NCI-H748 (cell line): Measurements from ENCODE around the gene CXCL9.
A peak's percentile ranks its signal among the peaks of the same experiment; 100 is the strongest.
"Not testable (repeated sequence)": the region's sequence is repeated elsewhere in the genome, so short reads cannot be mapped to it uniquely, and the experiment has no call there.

Source experiments
- DNase-seq: peaks from one replicate; lab custom pipeline; 2025; ENCODE audit not compliant: unreplicated experiment; lab: John Stamatoyannopoulos, UW

CXCL9 gene

DNA sequence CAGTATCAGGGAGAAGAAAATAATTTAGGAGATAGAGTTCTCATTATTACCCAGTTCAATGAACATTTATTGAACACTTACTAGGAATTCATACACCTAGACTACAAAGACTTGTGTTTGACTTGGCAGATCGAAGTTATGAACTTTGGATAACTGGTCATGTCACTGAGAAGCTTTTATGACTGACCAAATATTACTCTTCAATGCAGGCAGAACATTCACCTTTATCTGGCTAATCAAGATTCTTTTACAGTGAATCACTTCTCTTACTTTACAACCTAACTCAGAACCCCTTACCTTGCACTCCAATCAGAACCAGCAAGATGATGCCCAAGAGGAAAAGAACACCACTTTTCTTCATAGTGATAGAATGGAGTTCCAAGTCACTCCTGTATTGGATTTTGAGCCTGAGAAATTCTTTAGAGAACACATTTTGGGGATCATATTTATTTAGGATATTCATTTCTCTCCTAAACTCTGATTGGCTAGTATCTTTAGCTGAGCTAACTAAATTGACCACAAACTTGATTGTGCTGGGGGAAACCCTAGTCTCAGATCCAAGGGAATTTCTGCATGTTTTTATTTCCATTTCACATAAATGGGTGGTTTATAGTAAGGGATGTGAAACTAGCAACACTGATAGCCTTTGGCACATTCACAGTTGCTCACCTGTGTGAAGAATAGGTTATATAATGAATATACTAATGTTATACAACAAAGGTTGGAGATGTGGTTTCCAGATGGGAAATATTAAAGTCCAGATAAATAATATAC is at the start of gene CXCL9:
Gene CXCL9 (minus strand): TSS at position 421 of the 774 bp plus-strand sequence. CDS start 60 bp downstream, at position 361.
- no peak for DNase-seq

GRCh38 chr4:76055421-76055820 is 48.1 kb upstream of the CXCL9 start:
- DNase-seq: no peak

DNA sequence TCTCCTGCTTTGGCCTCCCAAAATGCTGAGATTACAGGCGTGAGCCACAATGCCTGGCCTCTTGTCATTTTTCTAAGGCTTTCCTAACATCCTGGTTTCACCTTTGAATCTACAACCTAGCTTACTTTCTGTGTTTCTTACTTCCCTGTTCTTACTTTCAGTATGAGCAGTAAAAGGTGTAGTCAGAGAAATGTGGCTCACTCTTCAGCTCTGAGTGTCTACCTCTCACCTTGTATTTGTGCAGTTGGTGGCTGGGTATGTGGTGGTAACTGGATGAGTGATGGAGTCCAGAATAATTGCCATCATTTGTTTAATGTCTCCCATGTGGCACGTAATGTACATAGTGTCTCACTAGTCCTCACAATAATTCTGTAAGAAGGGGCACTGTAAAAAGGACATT is 47.7 kb upstream of the CXCL9 start:
- DNase-seq: no peak

DNA sequence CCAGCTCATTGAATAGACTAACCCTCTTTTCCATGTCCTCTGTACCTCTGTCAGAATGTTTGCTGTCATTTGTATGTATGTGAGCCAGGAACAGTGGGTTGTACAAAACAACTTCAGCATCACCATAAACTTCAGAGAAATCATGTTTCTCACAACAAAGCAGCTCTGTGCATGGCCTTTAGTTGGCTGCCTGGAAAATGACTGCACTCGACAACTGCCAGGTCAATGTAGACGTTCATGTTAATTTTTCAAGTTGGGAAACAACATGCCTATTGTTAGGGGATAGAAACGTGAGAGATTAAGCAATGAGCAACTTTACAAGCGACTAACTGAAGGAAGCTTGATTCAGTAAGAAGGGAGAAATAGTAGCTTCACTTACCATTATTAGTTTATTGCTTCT is 46.4 kb upstream of the CXCL9 start:
- DNase-seq: no peak

DNA sequence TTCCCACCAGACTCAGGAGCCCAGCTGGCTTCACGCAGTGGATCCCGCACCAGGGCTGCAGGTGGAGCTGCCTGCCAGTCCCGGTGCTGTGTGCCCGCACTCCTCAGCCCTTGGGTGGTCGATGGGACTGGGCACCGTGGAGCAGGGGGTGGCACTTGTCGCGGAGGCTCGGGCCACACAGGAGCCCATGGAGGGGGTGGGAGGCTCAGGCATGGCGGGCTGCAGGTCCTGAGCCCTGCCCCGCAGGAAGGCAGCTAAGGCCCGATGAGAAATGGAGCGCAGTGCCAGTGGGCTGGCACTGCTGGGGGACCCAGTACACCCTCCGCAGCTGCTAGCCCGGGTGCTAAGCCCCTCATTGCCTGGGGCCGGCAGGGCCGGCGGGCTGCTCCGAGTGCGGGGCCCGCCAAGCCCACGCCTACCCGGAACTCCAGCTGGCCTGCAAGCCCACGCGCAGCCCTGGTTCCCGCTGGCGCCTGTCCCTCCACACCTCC is 43.3 kb upstream of the CXCL9 start:
- DNase-seq: not testable (repeated sequence)

GRCh38 chr4:76049860-76050416 is 42.6 kb upstream of the CXCL9 start:
- DNase-seq: not testable (repeated sequence)

DNA sequence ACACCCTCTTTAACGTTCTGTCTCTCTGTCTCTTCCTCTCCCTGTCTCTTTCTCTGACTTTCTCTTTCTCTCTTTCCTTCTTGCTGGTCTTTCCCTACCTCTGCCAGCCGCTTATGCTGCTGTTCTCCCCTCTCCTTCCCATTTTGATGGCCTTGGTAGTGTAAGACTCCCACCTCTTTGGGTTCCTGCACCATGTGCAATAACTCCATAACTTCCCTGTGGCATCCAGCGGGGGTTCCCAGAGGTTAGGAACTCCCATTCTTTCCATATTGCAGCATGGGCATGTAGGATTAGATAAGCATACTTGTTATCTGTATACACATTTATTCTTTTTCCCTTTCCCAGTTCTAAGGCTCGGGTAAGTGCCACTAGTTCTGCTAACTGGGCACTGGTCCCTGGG is 37.4 kb upstream of the CXCL9 start:
- DNase-seq: not testable (repeated sequence)

- DNase-seq: not testable (repeated sequence)
Measured at GRCh38 chr4:76043306-76043705, 36.0 kb upstream of the CXCL9 start.

- DNase-seq: peak; percentile 3
Measured at GRCh38 chr4:76042241-76042998, 35.1 kb upstream of the CXCL9 start.

GRCh38 chr4:76036855-76037254 is 29.5 kb upstream of the CXCL9 start:
- no peak for DNase-seq

DNA sequence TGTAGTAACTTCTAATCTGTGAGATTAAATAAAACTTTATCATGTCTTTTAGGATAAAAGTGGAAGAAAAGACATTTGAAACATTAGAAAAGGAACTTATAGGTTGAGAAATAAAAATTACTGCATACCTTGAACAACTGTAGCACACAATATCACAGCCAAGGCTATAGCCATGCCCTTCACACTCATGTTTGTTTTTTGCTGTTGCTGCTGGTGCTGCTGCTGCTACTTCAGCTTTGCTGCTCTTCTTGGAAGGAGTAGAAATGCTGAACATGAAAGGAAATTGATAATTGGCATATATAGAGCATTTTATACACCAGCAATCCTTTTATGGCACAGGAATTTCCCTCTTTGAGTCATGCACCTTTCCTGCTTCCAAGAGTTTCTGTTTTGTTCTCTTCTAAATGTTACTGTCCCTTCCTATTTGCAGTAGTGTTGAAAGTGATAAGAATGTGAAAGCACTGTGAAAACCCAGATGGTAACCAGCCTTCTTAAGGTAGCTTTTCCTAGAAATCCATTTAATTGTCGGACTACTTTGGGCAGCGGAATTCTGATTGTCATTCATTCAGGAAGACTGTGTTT is 28.6 kb upstream of the CXCL9 start, which contains the start of gene CXCL11:
Gene CXCL11 (minus strand): TSS at position 272 of the 582 bp plus-strand sequence. CDS start 83 bp downstream, at position 189.
- DNase-seq: no peak

- DNase-seq: no peak
Measured at GRCh38 chr4:76035141-76035540, 27.8 kb upstream of the CXCL9 start.

GRCh38 chr4:76029300-76029699 is 22.0 kb upstream of the CXCL9 start:
- DNase-seq: no peak

- DNase-seq: peak; percentile 47
Measured at GRCh38 chr4:76028350-76028765, 21.0 kb upstream of the CXCL9 start.

DNA sequence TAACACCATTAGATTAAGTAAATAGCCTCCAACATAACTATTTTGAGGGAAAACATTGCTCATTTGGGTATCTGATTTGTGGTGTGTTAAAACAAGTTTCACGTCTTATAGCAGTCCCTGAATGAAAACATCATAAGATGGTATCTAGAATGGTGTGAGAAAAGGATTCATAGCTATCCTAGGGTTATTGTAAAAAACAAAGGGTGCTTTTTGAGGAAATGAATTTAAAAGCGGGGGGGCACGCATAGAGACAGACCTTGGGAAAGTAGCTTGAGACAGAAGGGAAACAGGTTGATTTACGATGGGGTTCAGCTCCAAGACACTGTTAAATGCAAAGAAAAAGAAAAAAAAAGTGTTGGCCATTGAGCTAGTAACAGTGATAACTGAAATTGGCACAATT is 16.8 kb upstream of the CXCL9 start:
- DNase-seq: no peak

DNA sequence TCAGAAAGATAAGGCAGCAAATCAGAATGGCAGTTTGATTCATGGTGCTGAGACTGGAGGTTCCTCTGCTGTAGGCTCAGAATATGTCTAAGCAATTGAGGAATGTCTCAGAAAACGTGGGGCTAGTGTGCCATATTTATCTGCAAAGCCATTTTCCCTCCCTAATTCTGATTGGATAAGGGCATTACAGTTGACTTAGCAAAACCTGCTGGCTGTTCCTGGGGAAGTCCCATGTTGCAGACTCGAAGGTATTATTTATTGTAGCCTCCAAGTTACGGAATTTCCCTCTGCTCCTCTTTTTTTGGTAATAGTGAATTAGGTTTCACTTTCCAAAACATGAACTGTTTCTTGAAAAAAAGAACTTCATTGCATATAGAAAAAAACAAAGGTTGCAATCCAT is 16.1 kb upstream of the CXCL9 start, which contains the start of gene CXCL10:
Gene CXCL10 (minus strand): TSS at position 109 of the 400 bp plus-strand sequence. CDS start 66 bp downstream, at position 43.
- no peak for DNase-seq

GRCh38 chr4:76022677-76023076 is 15.4 kb upstream of the CXCL9 start:
- DNase-seq: no peak

- DNase-seq: no peak
Measured at GRCh38 chr4:76022031-76022430, 14.7 kb upstream of the CXCL9 start.

DNA sequence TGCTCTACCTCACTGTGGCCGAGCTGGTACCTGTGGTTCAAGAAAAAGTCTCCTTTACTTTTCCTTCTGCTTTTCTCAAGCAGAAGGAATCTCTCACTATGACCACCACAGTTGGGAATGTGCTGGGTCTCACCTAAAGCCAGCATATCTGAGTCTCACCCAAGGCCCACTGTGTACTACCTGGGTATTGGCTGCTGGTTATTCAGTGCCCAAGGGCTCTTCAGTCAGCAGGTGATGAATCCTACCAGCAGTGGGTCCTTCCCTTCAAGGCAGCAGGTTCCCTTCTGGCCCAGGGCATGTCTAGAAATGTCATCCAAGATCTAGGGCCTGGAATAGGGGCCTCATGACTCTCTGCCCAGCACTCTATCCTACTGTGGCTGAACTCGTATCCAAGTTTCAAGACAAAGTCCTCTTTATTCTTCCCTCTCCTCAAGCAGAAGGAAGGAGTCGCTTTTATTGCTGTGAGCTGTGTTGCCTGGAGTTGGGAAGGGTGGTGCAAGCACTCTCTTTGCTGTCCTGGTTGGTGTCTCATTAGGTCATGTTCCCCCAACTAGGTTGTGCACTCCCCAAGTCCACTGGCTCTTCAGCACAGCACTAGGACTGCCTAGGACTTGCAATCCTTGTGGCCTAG is 9.9 kb upstream of the CXCL9 start:
- DNase-seq: no peak

- DNase-seq: no peak
Measured at GRCh38 chr4:76016393-76016792, 9.1 kb upstream of the CXCL9 start.

- DNase-seq: no peak
Measured at GRCh38 chr4:76013540-76013939, 6.2 kb upstream of the CXCL9 start.
